Retinal pigment epithelial cell (primary cell): ENCODE data around the gene PRDX3.

Experiments used
- DNase-seq: peaks from one replicate; pipeline ENCODE4 v3.0.0-alpha.2; 2010; ENCODE audit warnings: low read depth
- H3K4me3 ChIP-seq: 2 replicates; pipeline ENCODE4 v1.5.1; 2011; ENCODE audit warnings: mild to moderate bottlenecking, low read length, control low read depth, moderate library complexity
- CTCF ChIP-seq: conservative IDR thresholded peaks from 2 replicates; pipeline ENCODE4 v1.5.1; 2011; ENCODE audit warnings: low read depth, low read length, control low read depth, inconsistent platforms

Gene PRDX3

GRCh38 chr10:119177708-119178371, 772 bp downstream of the PRDX3 start:
- TF ChIP-seq CTCF: no peak
- peak overlapping the region; percentile 96 for H3K4me3 ChIP-seq
- no peak for DNase-seq

GRCh38 chr10:119176166-119176565, 2.4 kb downstream of the PRDX3 start:
- DNase-seq: no peak
- no peak overlapping the region for H3K4me3 ChIP-seq
- no peak for TF ChIP-seq CTCF

GRCh38 chr10:119174109-119174508, 4.5 kb downstream of the PRDX3 start:
- no peak overlapping the region for H3K4me3 ChIP-seq
- no peak for DNase-seq
- no peak for TF ChIP-seq CTCF

- no peak overlapping the region for H3K4me3 ChIP-seq
- TF ChIP-seq CTCF: no peak
- no peak for DNase-seq
Measured at GRCh38 chr10:119167041-119167440, 11.6 kb downstream of the PRDX3 start.

- no peak for TF ChIP-seq CTCF
- DNase-seq: no peak
- no peak overlapping the region for H3K4me3 ChIP-seq
Measured at GRCh38 chr10:119166564-119166963, 12.0 kb downstream of the PRDX3 start.

- DNase-seq: no peak
- peak overlapping the region; percentile 76 for H3K4me3 ChIP-seq
Measured at GRCh38 chr10:119166118-119166500, 12.5 kb downstream of the PRDX3 start.

More at GRCh38 chr10:119166118-119166500, 12.5 kb downstream of the PRDX3 start:
- no peak for TF ChIP-seq CTCF
